Measurements from ENCODE around the gene KIF1A. TPM values are rescaled to one million over a fixed set of nuclear protein-coding genes. Genes with fewer than 3 reads are reported as not detected.

Gene KIF1A
- total and polyA plus RNA-seq, 2 of the 8 experiments (the other 6 are each of a cell fraction or from before 2014, with no cell fraction given): 61.3 to 281 TPM

- TF ChIP-seq RXRA (IDR thresholded peaks at IDR 0.05; ENCODE audit: insufficient read depth, low read depth, low read length): no peak
- no peak for TF ChIP-seq NANOG (IDR thresholded peaks at IDR 0.05; ENCODE audit: insufficient read depth, low read depth, low read length, poor library complexity, severe bottlenecking)
- no peak for TF ChIP-seq TBP (IDR thresholded peaks at IDR 0.05; ENCODE audit: low read depth, low read length)
- no peak for TF ChIP-seq FOSL1 (IDR thresholded peaks at IDR 0.05; ENCODE audit: insufficient read depth, low read depth, low read length)
- no peak for TF ChIP-seq TCF12 (IDR thresholded peaks at IDR 0.05; ENCODE audit: low read depth, low read length)
These were observed 116.3 kb downstream of the KIF1A start (continued) for GRCh38 chr2:240703417-240704341.
